ENCODE results near the gene MMP11. TPM values are rescaled to one million over a fixed set of nuclear protein-coding genes. Genes with fewer than 3 reads are reported as not detected.

Gene MMP11
- total RNA-seq, 1 experiment from 2014 or later = 7.4 TPM

DNA sequence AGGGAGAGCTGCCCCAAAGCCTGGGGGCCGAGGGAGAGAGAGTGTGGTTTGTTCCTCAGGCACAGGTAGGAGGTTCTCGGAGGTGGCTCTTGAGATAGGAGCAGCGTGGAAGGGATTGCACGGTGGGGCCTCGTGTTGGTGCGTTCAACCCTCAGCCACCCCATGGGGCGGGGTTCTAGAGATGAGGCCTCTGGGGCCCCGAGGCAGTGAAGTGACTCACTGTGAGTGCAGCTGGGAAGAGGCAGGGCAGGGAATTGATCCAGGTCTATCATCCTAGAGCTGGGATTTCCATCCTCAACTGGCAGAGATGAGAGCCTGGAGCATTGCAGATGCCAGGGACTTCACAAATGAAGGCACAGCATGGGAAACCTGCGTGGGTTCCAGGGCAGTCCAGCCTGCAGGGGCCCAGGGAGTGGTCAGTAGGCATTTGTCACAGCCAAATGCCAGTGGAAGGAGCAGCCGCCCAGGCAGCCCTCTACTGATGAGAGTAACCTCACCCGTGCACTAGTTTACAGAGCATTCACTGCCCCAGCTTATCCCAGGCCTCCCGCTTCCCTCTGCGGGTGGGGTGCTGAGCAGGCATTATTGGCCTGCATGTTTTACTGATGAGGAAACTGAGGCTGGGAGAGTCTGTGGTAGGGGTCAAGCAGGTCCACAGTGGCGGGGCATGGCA, 9.0 kb downstream of the MMP11 start:
- Histone ChIP-seq H3K27me3 (ENCODE audit: insufficient read depth, low read length) (no peaks in the 10 kb centered on the region), H4K20me1 (ENCODE audit: insufficient read depth) (no peaks in the 10 kb centered on the region), H3K9me3 (ENCODE audit: control insufficient read depth in 1 of 2, insufficient read depth in 1 of 2, low read depth in 1 of 2, low read length in 2 of 2) (no peaks in the 10 kb centered on the region), H3K36me3 (ENCODE audit: control insufficient read depth in 1 of 2, insufficient read depth in 2 of 2, low read length in 2 of 2) (no peaks in the 10 kb centered on the region), H3K79me2 (ENCODE audit: insufficient read depth, low read length) (no peaks in the 10 kb centered on the region), H3K4me1 (ENCODE audit: control insufficient read depth in 1 of 2, insufficient read depth in 2 of 2, low read length in 2 of 2) (peaks cover 17 to 38% of the 10 kb centered on the region in 2 experiments), H3K9me2 (ENCODE audit: insufficient read depth) (no peaks in the 10 kb centered on the region), H3K4me3 (replicated peaks in 1 of 2; ENCODE audit: low read depth in 1 of 2, low read length in 2 of 2) (no peak overlapping the region; a peak in 1 of 4 replicates), H3K27ac (ENCODE audit: low read depth, low read length) (peak overlapping the region; percentile 39; the same call in 1 of the 2 replicates), H3K4me2 (ENCODE audit: low read length) (peak overlapping the region; percentile 54), H3K9ac (ENCODE audit: low read length) (peak overlapping the region; percentile 31; the same call in 1 of the 2 replicates), H2AFZ (ENCODE audit: low read depth, low read length, poor library complexity, severe bottlenecking) (no peak overlapping the region)
- ChIA-PET RAD21 (ENCODE audit: low non-redundant PET in 1 of 2, low total read pairs in 2 of 2, uncharacterized antibody in 2 of 2, unreplicated experiment in 2 of 2) (no interaction called here), POLR2A (interaction anchor here (0.9 to 1.0 kb wide), 2 partner anchors 9 to 11 kb away, joined by 3 to 4 read pairs; partner anchors contain the start of gene MMP11), CTCF (no interaction called here)
- DNase-seq (ENCODE audit: low read depth, low spot score) (no peak), ATAC-seq (peak; percentile 79)
- intact Hi-C loops (cut with micrococcal nuclease) = no loop called here
- BruUV-seq (replicated peaks) = no TSS peak
- TF ChIP-seq, protein P1, sequence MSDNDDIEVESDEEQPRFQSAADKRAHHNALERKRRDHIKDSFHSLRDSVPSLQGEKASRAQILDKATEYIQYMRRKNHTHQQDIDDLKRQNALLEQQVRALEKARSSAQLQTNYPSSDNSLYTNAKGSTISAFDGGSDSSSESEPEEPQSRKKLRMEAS (IDR thresholded peaks at IDR 0.05) = peak; percentile 42; the same call in 1 of the 2 replicates
- TF ChIP-seq, protein P2, sequence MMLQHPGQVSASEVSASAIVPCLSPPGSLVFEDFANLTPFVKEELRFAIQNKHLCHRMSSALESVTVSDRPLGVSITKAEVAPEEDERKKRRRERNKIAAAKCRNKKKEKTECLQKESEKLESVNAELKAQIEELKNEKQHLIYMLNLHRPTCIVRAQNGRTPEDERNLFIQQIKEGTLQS (IDR thresholded peaks at IDR 0.05) = no peak

DNA sequence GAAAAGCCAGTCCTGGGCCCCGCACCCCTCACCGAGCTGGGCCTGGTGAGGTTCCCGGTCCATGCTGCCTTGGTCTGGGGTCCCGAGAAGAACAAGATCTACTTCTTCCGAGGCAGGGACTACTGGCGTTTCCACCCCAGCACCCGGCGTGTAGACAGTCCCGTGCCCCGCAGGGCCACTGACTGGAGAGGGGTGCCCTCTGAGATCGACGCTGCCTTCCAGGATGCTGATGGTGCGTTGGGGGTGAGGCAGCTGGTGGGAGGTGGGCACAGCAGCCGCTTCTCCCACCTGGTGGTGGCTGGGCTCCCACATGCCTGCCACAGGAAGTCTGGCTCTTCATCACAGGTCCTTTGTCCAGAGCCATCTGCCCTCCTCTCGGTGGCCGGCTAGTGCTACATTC, 9.6 kb downstream of the MMP11 start:
- Histone ChIP-seq H2AFZ (ENCODE audit: low read depth, low read length, poor library complexity, severe bottlenecking) (no peak overlapping the region), H3K4me2 (ENCODE audit: low read length) (peak overlapping the region; percentile 54), H3K9me3 (ENCODE audit: control insufficient read depth in 1 of 2, insufficient read depth in 1 of 2, low read depth in 1 of 2, low read length in 2 of 2) (no peaks in the 10 kb centered on the region), H3K27ac (ENCODE audit: low read depth, low read length) (peak overlapping the region; percentile 39; the same call in 1 of the 2 replicates), H3K36me3 (ENCODE audit: control insufficient read depth in 1 of 2, insufficient read depth in 2 of 2, low read length in 2 of 2) (no peaks in the 10 kb centered on the region), H3K4me1 (ENCODE audit: control insufficient read depth in 1 of 2, insufficient read depth in 2 of 2, low read length in 2 of 2) (peaks cover 17 to 39% of the 10 kb centered on the region in 2 experiments), H3K9ac (ENCODE audit: low read length) (no peak overlapping the region), H3K9me2 (ENCODE audit: insufficient read depth) (no peaks in the 10 kb centered on the region), H3K79me2 (ENCODE audit: insufficient read depth, low read length) (no peaks in the 10 kb centered on the region), H3K27me3 (ENCODE audit: insufficient read depth, low read length) (no peaks in the 10 kb centered on the region), H4K20me1 (ENCODE audit: insufficient read depth) (no peaks in the 10 kb centered on the region), H3K4me3 (replicated peaks in 1 of 2; ENCODE audit: low read depth in 1 of 2, low read length in 2 of 2) (no peak overlapping the region)
- RAD21 ChIA-PET (ENCODE audit: low non-redundant PET in 1 of 2, low total read pairs in 2 of 2, uncharacterized antibody in 2 of 2, unreplicated experiment in 2 of 2) = no interaction called here
- CTCF ChIA-PET = no interaction called here
- TF ChIP-seq SP1 (IDR thresholded peaks at IDR 0.05; ENCODE audit: low read depth) = no peak
- TF ChIP-seq JUND (IDR thresholded peaks at IDR 0.05) = no peak
- ATAC-seq (no peak), DNase-seq (ENCODE audit: low read depth, low spot score) (no peak)
- POLR2A ChIA-PET = interaction anchor here (0.9 kb wide), 1 partner anchor 11 kb away, joined by 3 read pairs; no protein-coding TSS in a partner anchor
- intact Hi-C loops (cut with micrococcal nuclease) = no loop called here
- BruUV-seq (replicated peaks) = no TSS peak

Data from HCT116 (cell line).